ENCODE data around the gene PAF1. TPM values are rescaled to one million over a fixed set of nuclear protein-coding genes. Genes with fewer than 3 reads are reported as not detected.
A peak's percentile ranks its signal among the peaks of the same experiment; 100 is the strongest.

The PAF1 gene
- polyA plus RNA-seq, 1 donor (not counting 4 experiments of a cell fraction or from before 2014, with no cell fraction given), result 39.4 TPM

- dilution Hi-C loops (cut with MboI; ENCODE audit: extremely low pct_ligation_motif_present, low sequenced_read_pairs), result no loop called here
- peaks cover 4% of the 10 kb centered on the region for H4K20me1 ChIP-seq (ENCODE audit: control insufficient read depth, extremely low read depth, insufficient read depth, low read length)
- FAIRE-seq (no peak), DNase-seq (ENCODE audit: low read depth, low spot score) (no peak)
- peaks cover 6 to 14% of the 10 kb centered on the region in 2 experiments for H3K36me3 ChIP-seq (ENCODE audit: control insufficient read depth in 2 of 2, extremely low read depth in 1 of 2, insufficient read depth in 2 of 2, low read length in 2 of 2)
- peak overlapping the region; percentile 93 for H3K9ac ChIP-seq (ENCODE audit: control insufficient read depth, extremely low read depth, insufficient read depth, low read length)
- H3K27ac ChIP-seq (ENCODE audit: control insufficient read depth, insufficient read depth, low read length), result peak overlapping the region; percentile 88
- H3K9me1 ChIP-seq (ENCODE audit: control insufficient read depth, extremely low read depth, insufficient read depth, low read length), result no peaks in the 10 kb centered on the region
- H3K4me3 ChIP-seq (ENCODE audit: control insufficient read depth in 2 of 3, extremely low read depth in 1 of 3, insufficient read depth in 2 of 3, low read depth in 1 of 3, low read length in 3 of 3), result no peak overlapping the region
- H3K79me2 ChIP-seq (ENCODE audit: control insufficient read depth, insufficient read depth, low read length), result peaks cover 24% of the 10 kb centered on the region
- no peaks in the 10 kb centered on the region for H3K9me3 ChIP-seq (ENCODE audit: control insufficient read depth, low read depth, low read length)
- H2AFZ ChIP-seq (ENCODE audit: control insufficient read depth, low read length), result no peak overlapping the region
- H3K27me3 ChIP-seq (ENCODE audit: control insufficient read depth, extremely low read depth, insufficient read depth, low read length), result no peaks in the 10 kb centered on the region
- H3K4me2 ChIP-seq (ENCODE audit: control insufficient read depth, extremely low read depth, insufficient read depth, low read depth, low read length), result peak overlapping the region; percentile 72
- peaks cover 24% of the 10 kb centered on the region for H3K4me1 ChIP-seq (ENCODE audit: control insufficient read depth, extremely low read depth, insufficient read depth, low read length)
- no peak for TF ChIP-seq EZH2 (IDR thresholded peaks at IDR 0.05; ENCODE audit: low read length)
- TF ChIP-seq, protein P1, sequence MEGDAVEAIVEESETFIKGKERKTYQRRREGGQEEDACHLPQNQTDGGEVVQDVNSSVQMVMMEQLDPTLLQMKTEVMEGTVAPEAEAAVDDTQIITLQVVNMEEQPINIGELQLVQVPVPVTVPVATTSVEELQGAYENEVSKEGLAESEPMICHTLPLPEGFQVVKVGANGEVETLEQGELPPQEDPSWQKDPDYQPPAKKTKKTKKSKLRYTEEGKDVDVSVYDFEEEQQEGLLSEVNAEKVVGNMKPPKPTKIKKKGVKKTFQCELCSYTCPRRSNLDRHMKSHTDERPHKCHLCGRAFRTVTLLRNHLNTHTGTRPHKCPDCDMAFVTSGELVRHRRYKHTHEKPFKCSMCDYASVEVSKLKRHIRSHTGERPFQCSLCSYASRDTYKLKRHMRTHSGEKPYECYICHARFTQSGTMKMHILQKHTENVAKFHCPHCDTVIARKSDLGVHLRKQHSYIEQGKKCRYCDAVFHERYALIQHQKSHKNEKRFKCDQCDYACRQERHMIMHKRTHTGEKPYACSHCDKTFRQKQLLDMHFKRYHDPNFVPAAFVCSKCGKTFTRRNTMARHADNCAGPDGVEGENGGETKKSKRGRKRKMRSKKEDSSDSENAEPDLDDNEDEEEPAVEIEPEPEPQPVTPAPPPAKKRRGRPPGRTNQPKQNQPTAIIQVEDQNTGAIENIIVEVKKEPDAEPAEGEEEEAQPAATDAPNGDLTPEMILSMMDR (optimal IDR thresholded peaks at IDR 0.05 in 1 of 3, IDR thresholded peaks at IDR 0.05 in 1 of 3, conservative IDR thresholded peaks at IDR 0.05 in 1 of 3; ENCODE audit: extremely low read depth in 1 of 3, insufficient read depth in 2 of 3, low read length in 3 of 3), result no peak
Observed at GRCh38 chr19:39410831-39411080, 19.9 kb upstream of the PAF1 start.

DNA sequence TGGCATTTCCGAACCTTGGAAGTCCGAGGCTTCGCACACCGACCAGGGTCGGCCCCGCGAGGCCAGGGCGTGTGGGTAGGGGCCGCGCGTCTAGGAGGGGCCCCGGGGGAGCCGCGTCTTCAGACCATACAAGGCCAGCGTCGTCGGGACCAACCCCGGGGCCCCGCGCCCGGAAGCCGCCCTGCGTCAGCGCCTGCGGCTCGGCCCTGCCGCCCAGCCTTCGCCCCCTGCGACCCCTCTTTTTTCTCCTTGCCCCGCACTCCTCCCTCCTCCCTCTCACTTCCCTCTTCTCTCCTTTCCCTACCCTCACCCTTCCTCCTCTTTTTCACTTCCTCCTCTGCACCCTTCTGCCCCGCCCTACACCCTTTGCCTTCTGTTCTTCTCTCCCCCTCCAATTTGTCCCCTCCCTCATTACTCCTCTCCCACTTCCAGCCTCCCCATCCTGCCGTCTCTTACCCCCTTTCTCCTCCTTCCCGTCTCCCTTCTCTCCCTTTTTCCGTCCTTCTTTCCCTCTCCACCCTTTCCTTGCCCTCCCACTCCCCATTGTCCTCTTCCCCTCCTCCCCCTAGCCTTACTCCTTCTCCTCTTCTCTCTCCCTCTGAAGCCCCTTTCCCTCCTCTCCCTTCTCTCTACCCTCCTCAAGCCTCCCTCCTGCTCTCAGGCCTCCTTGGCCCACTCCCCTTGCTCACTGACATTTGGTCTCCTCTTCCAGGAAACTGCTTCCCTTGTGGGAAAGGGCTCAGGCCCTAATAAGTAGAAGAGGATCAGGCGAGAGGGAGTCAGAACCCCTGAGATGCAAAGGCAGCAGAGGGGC lies 19.3 kb upstream of the PAF1 start:
- Histone ChIP-seq H3K9me3 (ENCODE audit: control insufficient read depth, low read depth, low read length) (no peaks in the 10 kb centered on the region), H3K27ac (ENCODE audit: control insufficient read depth, insufficient read depth, low read length) (peak overlapping the region; percentile 88), H3K79me2 (ENCODE audit: control insufficient read depth, insufficient read depth, low read length) (peaks cover 24% of the 10 kb centered on the region), H3K9ac (ENCODE audit: control insufficient read depth, extremely low read depth, insufficient read depth, low read length) (peak overlapping the region; percentile 93), H3K4me1 (ENCODE audit: control insufficient read depth, extremely low read depth, insufficient read depth, low read length) (peaks cover 24% of the 10 kb centered on the region), H3K4me2 (ENCODE audit: control insufficient read depth, extremely low read depth, insufficient read depth, low read depth, low read length) (peak overlapping the region; percentile 72), H2AFZ (ENCODE audit: control insufficient read depth, low read length) (no peak overlapping the region), H3K9me1 (ENCODE audit: control insufficient read depth, extremely low read depth, insufficient read depth, low read length) (no peaks in the 10 kb centered on the region), H4K20me1 (ENCODE audit: control insufficient read depth, extremely low read depth, insufficient read depth, low read length) (peaks cover 4% of the 10 kb centered on the region), H3K4me3 (ENCODE audit: control insufficient read depth in 2 of 3, extremely low read depth in 1 of 3, insufficient read depth in 2 of 3, low read depth in 1 of 3, low read length in 3 of 3) (peak overlapping the region; percentile 61 to 85 (median 75)), H3K36me3 (ENCODE audit: control insufficient read depth in 2 of 2, extremely low read depth in 1 of 2, insufficient read depth in 2 of 2, low read length in 2 of 2) (peaks cover 6 to 14% of the 10 kb centered on the region in 2 experiments), H3K27me3 (ENCODE audit: control insufficient read depth, extremely low read depth, insufficient read depth, low read length) (no peaks in the 10 kb centered on the region)
- dilution Hi-C loops (cut with MboI; ENCODE audit: extremely low pct_ligation_motif_present, low sequenced_read_pairs), result no loop called here
- FAIRE-seq (no peak), DNase-seq (ENCODE audit: low read depth, low spot score) (no peak)
- TF ChIP-seq, protein P1 (optimal IDR thresholded peaks at IDR 0.05 in 1 of 3, IDR thresholded peaks at IDR 0.05 in 1 of 3, conservative IDR thresholded peaks at IDR 0.05 in 1 of 3; ENCODE audit: extremely low read depth in 1 of 3, insufficient read depth in 2 of 3, low read length in 3 of 3), result no peak
- no peak for TF ChIP-seq EZH2 (IDR thresholded peaks at IDR 0.05; ENCODE audit: low read length)

All from keratinocyte (primary cell).